PFSK-1 (cell line): ENCODE results near the gene SLC9A1.

ENCODE experiments used
- FOXP2 ChIP-seq: optimal IDR thresholded peaks from 2 replicates; pipeline ENCODE3; 2011; ENCODE audit warnings: borderline replicate concordance, control low read depth, inconsistent platforms; ENCODE audit not compliant: insufficient read depth; ENCODE audit errors: extremely low read length, extremely low read depth
- POLR2AphosphoS5 ChIP-seq: IDR thresholded peaks from 2 replicates; pipeline ENCODE4 v1.6.1; 2012; ENCODE audit warnings: low read depth, mild to moderate bottlenecking, control low read depth, low read length, moderate library complexity
- REST ChIP-seq, 2 experiments: IDR thresholded peaks; 2 replicates each; pipeline versions ENCODE4 v1.6.1 to v1.8.0; 2011 to 2012; ENCODE audit warnings: low read depth in 2 of 2, low read length in 2 of 2, control low read depth in 1 of 2, inconsistent platforms in 1 of 2, mild to moderate bottlenecking in 1 of 2, moderate library complexity in 1 of 2; ENCODE audit not compliant: insufficient read depth in 1 of 2
- SIN3A ChIP-seq: IDR thresholded peaks from 2 replicates; pipeline ENCODE4 v1.6.1; 2012; ENCODE audit warnings: mild to moderate bottlenecking, low read length, moderate library complexity, borderline replicate concordance; ENCODE audit not compliant: insufficient read depth
- TAF1 ChIP-seq: IDR thresholded peaks from 2 replicates; pipeline ENCODE4 v1.6.1; 2012; ENCODE audit warnings: low read length, control low read depth, borderline replicate concordance; ENCODE audit not compliant: insufficient read depth

GRCh38 chr1:27154991-27155781 is at the start of gene SLC9A1:
- peak; percentile 100 for TF ChIP-seq TAF1
- TF ChIP-seq POLR2AphosphoS5, result peak; percentile 99
- no peak for TF ChIP-seq SIN3A
- peak; percentile 65 to 78 for TF ChIP-seq REST (IDR thresholded peaks at IDR 0.05; ENCODE audit: insufficient read depth in 1 of 2, low read depth in 2 of 2, low read length in 2 of 2)
- TF ChIP-seq FOXP2, result peak; percentile 75
